B cell (primary cell): ENCODE data around the gene IMP3.

Source experiments
- EZH2 ChIP-seq: IDR thresholded peaks from 2 replicates; pipeline ENCODE4 v1.6.1; 2012; ENCODE audit warnings: borderline replicate concordance, low read depth, mild to moderate bottlenecking, moderate library complexity, low read length; ENCODE audit not compliant: insufficient read depth, poor library complexity, severe bottlenecking
- TF ChIP-seq, protein P1 (sequence below): fragments of 200-600 bp; IDR thresholded peaks from one replicate; pipeline ENCODE4 v1.8.0; 2022; ENCODE audit warnings: antibody characterized with exemption, mild to moderate bottlenecking

- TF ChIP-seq, protein P1, sequence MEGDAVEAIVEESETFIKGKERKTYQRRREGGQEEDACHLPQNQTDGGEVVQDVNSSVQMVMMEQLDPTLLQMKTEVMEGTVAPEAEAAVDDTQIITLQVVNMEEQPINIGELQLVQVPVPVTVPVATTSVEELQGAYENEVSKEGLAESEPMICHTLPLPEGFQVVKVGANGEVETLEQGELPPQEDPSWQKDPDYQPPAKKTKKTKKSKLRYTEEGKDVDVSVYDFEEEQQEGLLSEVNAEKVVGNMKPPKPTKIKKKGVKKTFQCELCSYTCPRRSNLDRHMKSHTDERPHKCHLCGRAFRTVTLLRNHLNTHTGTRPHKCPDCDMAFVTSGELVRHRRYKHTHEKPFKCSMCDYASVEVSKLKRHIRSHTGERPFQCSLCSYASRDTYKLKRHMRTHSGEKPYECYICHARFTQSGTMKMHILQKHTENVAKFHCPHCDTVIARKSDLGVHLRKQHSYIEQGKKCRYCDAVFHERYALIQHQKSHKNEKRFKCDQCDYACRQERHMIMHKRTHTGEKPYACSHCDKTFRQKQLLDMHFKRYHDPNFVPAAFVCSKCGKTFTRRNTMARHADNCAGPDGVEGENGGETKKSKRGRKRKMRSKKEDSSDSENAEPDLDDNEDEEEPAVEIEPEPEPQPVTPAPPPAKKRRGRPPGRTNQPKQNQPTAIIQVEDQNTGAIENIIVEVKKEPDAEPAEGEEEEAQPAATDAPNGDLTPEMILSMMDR: no peak
- TF ChIP-seq EZH2: no peak
Measured at GRCh38 chr15:75656813-75657212, 16.8 kb upstream of the IMP3 start.
